WTC11 (cell line): Measurements from ENCODE around the gene RNPS1. TPM values are rescaled to one million over a fixed set of nuclear protein-coding genes. Genes with fewer than 3 reads are reported as not detected.
A peak's percentile ranks its signal among the peaks of the same experiment; 100 is the strongest.

Experiments used
- ATAC-seq: fragments of 200-7000 bp; cut with Tn5 transposase; 2 replicates; pipeline ENCODE4 v1.10.0; 2021; ENCODE audit warnings: mild to moderate bottlenecking, moderate library complexity
- CTCF ChIA-PET: fragments of 300-600 bp; sonication (Branson Sonifier 250); formaldehyde crosslinking; loops from one replicate; lab custom pipeline; 2021; ENCODE audit warnings: antibody characterized with exemption; lab: Charles Lee
- POLR2A ChIA-PET: fragments of 350-600 bp; sonication (Branson Sonifier 250); formaldehyde crosslinking; loops from one replicate; lab custom pipeline; 2021; ENCODE audit warnings: antibody characterized with exemption; lab: Charles Lee
- DNase-seq: peaks from one replicate; pipeline ENCODE4 v3.0.0; 2021; ENCODE audit warnings: low spot score
- H3K27ac Mint-ChIP-seq: 2 replicates; pipeline ENCODE4 v1.8.0; 2021; ENCODE audit warnings: mixed read lengths
- H3K27me3 Mint-ChIP-seq: 2 replicates; pipeline ENCODE4 v1.8.0; 2021; ENCODE audit warnings: low read depth, mild to moderate bottlenecking, moderate library complexity, mixed read lengths
- H3K36me3 Mint-ChIP-seq: 2 replicates; pipeline ENCODE4 v1.8.0; 2021; ENCODE audit warnings: mixed read lengths
- H3K4me1 Mint-ChIP-seq: 2 replicates; pipeline ENCODE4 v1.8.0; 2022; ENCODE audit warnings: mixed read lengths
- H3K4me3 Mint-ChIP-seq: 2 replicates; pipeline ENCODE4 v1.8.0; 2021; ENCODE audit warnings: mild to moderate bottlenecking, moderate library complexity, mixed read lengths
- H3K9me3 Mint-ChIP-seq: 2 replicates; pipeline ENCODE4 v1.8.0; 2021; ENCODE audit warnings: mixed read lengths
- ATF1 ChIP-seq: sonication (generic); formaldehyde crosslinking; IDR thresholded peaks from 2 replicates; pipeline ENCODE4 v1.8.1; 2023; ENCODE audit warnings: mild to moderate bottlenecking, moderate library complexity, missing genetic modification reagents
- FOXP1 ChIP-seq: sonication (generic); formaldehyde crosslinking; IDR thresholded peaks from 2 replicates; pipeline ENCODE4 v1.8.0; 2022; ENCODE audit warnings: missing genetic modification reagents, mild to moderate bottlenecking, moderate library complexity, borderline replicate concordance
- GTF2I ChIP-seq: fragments of 250-450 bp; sonication (Bioruptor Pico); conservative IDR thresholded peaks from 2 replicates; pipeline ENCODE4 v1.4.0; 2021; ENCODE audit warnings: mild to moderate bottlenecking
- JAZF1 ChIP-seq: fragments of 250-450 bp; sonication (Bioruptor Pico); IDR thresholded peaks from 2 replicates; pipeline ENCODE4 v1.9.0; 2021; ENCODE audit warnings: moderate library complexity, mild to moderate bottlenecking, inconsistent platforms
- NFE2L1 ChIP-seq: sonication (generic); formaldehyde crosslinking; IDR thresholded peaks from 2 replicates; pipeline ENCODE4 v1.8.1; 2023; ENCODE audit warnings: missing genetic modification reagents
- RORB ChIP-seq: fragments of 250-450 bp; sonication (Bioruptor Pico); IDR thresholded peaks from 2 replicates; pipeline ENCODE4 v1.9.0; 2021; ENCODE audit warnings: mild to moderate bottlenecking
- SMAD4 ChIP-seq: sonication (generic); formaldehyde crosslinking; IDR thresholded peaks from 2 replicates; pipeline ENCODE4 v1.8.0; 2022; ENCODE audit warnings: mild to moderate bottlenecking, missing genetic modification reagents
- TEAD1 ChIP-seq: sonication (generic); formaldehyde crosslinking; IDR thresholded peaks from 2 replicates; pipeline ENCODE4 v1.8.0; 2022; ENCODE audit warnings: mild to moderate bottlenecking, missing genetic modification reagents
- ZNF219 ChIP-seq: sonication (generic); formaldehyde crosslinking; IDR thresholded peaks from 2 replicates; pipeline ENCODE4 v1.8.0; 2023; ENCODE audit warnings: missing genetic modification reagents, mild to moderate bottlenecking, borderline replicate concordance
- ZNF671 ChIP-seq: fragments of 250-450 bp; sonication (Bioruptor Pico); IDR thresholded peaks from 2 replicates; pipeline ENCODE4 v1.8.0; 2021; ENCODE audit warnings: mild to moderate bottlenecking
- total RNA-seq: library from RNA; stranded (reverse); gene quantifications from 3 replicates; pipeline ENCODE4 v1.2.3, GENCODE V29; 2021
- TF ChIP-seq, protein P1 (sequence below): fragments of 250-450 bp; sonication (Bioruptor Pico); IDR thresholded peaks from 2 replicates; pipeline ENCODE4 v1.9.0; 2021; ENCODE audit warnings: mild to moderate bottlenecking
- TF ChIP-seq, protein P2 (sequence below): sonication (generic); formaldehyde crosslinking; IDR thresholded peaks from 2 replicates; pipeline ENCODE4 v1.8.0; 2023; ENCODE audit warnings: missing genetic modification reagents, mild to moderate bottlenecking, borderline replicate concordance
- TF ChIP-seq, protein P3 (sequence below): sonication (generic); formaldehyde crosslinking; IDR thresholded peaks from 2 replicates; pipeline ENCODE4 v1.8.1; 2022; ENCODE audit warnings: mild to moderate bottlenecking, moderate library complexity, missing genetic modification reagents

RNPS1 gene
- total RNA-seq, 1 experiment from 2014 or later, result 331 TPM

- CTCF ChIA-PET, result interaction anchor here (0.6 to 3.9 kb wide), 12 partner anchors 8 to 223 kb away, joined by 3 to 18 read pairs (median 4); partner anchors contain the start of genes ABCA3 and DNASE1L2
These were observed 10.3 kb upstream of the RNPS1 start for GRCh38 chr16:2278272-2278608.

DNA sequence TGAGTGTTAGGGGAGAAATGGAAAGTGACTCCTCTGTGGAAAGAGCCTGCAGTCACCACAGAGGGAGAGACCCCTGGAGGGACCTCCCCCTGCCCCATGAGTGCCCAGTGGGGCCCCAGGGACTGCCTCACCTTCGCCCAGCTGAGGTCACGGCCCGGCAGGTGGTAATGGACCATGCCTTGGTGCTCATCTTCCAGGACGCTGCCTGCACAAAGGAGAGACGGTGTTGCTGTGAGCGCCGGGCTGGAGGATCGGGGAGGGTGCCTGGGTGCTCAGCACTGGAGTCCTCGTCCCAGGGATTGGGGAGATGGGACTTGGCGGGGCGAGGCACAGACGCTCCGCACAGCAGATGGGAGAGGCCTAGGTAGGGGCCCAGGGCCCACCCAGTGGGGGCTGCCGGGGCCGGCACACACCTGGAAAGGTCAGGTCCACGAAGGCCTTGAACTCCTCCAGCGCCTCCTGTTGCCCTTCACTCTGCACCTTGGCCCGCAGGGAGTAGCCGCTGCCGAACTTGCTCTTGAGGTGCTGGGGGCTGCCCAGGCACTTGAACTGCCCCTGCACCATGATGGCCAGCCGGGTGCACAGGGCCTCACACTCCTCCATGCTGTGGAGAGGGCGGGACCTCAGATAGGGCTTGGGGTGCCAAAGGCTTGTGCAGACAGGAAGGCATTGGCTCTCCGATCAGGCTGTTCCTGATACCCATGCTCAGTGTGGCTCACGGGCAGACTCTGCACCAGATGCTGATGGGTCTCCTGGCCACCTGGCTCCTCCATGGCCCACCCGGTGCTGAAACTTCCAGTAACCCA lies 9.7 kb upstream of the RNPS1 start:
- CTCF ChIA-PET, result interaction anchor here (0.7 to 3.9 kb wide), 8 partner anchors 9 to 224 kb away, joined by 3 to 18 read pairs (median 4); no protein-coding TSS in a partner anchor
- TF ChIP-seq NFE2L1 (CRISPR knock-in tag), result no peak
- TF ChIP-seq TEAD1 (CRISPR knock-in tag), result no peak
- TF ChIP-seq GTF2I (CRISPR knock-in tag), result no peak
- TF ChIP-seq, protein P1, sequence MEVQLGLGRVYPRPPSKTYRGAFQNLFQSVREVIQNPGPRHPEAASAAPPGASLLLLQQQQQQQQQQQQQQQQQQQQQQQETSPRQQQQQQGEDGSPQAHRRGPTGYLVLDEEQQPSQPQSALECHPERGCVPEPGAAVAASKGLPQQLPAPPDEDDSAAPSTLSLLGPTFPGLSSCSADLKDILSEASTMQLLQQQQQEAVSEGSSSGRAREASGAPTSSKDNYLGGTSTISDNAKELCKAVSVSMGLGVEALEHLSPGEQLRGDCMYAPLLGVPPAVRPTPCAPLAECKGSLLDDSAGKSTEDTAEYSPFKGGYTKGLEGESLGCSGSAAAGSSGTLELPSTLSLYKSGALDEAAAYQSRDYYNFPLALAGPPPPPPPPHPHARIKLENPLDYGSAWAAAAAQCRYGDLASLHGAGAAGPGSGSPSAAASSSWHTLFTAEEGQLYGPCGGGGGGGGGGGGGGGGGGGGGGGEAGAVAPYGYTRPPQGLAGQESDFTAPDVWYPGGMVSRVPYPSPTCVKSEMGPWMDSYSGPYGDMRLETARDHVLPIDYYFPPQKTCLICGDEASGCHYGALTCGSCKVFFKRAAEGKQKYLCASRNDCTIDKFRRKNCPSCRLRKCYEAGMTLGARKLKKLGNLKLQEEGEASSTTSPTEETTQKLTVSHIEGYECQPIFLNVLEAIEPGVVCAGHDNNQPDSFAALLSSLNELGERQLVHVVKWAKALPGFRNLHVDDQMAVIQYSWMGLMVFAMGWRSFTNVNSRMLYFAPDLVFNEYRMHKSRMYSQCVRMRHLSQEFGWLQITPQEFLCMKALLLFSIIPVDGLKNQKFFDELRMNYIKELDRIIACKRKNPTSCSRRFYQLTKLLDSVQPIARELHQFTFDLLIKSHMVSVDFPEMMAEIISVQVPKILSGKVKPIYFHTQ (CRISPR knock-in tag), result no peak
- TF ChIP-seq SMAD4, result no peak
- no peak for TF ChIP-seq JAZF1 (CRISPR knock-in tag)
- no peak for TF ChIP-seq ATF1 (CRISPR knock-in tag)
- TF ChIP-seq, protein P2, sequence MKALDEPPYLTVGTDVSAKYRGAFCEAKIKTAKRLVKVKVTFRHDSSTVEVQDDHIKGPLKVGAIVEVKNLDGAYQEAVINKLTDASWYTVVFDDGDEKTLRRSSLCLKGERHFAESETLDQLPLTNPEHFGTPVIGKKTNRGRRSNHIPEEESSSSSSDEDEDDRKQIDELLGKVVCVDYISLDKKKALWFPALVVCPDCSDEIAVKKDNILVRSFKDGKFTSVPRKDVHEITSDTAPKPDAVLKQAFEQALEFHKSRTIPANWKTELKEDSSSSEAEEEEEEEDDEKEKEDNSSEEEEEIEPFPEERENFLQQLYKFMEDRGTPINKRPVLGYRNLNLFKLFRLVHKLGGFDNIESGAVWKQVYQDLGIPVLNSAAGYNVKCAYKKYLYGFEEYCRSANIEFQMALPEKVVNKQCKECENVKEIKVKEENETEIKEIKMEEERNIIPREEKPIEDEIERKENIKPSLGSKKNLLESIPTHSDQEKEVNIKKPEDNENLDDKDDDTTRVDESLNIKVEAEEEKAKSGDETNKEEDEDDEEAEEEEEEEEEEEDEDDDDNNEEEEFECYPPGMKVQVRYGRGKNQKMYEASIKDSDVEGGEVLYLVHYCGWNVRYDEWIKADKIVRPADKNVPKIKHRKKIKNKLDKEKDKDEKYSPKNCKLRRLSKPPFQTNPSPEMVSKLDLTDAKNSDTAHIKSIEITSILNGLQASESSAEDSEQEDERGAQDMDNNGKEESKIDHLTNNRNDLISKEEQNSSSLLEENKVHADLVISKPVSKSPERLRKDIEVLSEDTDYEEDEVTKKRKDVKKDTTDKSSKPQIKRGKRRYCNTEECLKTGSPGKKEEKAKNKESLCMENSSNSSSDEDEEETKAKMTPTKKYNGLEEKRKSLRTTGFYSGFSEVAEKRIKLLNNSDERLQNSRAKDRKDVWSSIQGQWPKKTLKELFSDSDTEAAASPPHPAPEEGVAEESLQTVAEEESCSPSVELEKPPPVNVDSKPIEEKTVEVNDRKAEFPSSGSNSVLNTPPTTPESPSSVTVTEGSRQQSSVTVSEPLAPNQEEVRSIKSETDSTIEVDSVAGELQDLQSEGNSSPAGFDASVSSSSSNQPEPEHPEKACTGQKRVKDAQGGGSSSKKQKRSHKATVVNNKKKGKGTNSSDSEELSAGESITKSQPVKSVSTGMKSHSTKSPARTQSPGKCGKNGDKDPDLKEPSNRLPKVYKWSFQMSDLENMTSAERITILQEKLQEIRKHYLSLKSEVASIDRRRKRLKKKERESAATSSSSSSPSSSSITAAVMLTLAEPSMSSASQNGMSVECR, result no peak
- TF ChIP-seq RORB (CRISPR knock-in tag), result no peak
- TF ChIP-seq, protein P3, sequence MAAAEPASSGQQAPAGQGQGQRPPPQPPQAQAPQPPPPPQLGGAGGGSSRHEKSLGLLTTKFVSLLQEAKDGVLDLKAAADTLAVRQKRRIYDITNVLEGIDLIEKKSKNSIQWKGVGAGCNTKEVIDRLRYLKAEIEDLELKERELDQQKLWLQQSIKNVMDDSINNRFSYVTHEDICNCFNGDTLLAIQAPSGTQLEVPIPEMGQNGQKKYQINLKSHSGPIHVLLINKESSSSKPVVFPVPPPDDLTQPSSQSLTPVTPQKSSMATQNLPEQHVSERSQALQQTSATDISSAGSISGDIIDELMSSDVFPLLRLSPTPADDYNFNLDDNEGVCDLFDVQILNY (CRISPR knock-in tag), result no peak
- no peak for TF ChIP-seq ZNF219 (CRISPR knock-in tag)
- ATAC-seq (no peak), DNase-seq (no peak)
- POLR2A ChIA-PET, result no interaction called here
- no peaks in the 10 kb centered on the region for H3K9me3 Mint-ChIP-seq
- no peaks in the 10 kb centered on the region for H3K36me3 Mint-ChIP-seq
- no peak overlapping the region for H3K4me3 Mint-ChIP-seq
- H3K27ac Mint-ChIP-seq, result 0 out of 2 replicates have a peak overlapping the region, but pooled peaks have one; percentile 32
- H3K27me3 Mint-ChIP-seq, result no peaks in the 10 kb centered on the region
- peaks cover 2% of the 10 kb centered on the region; the same call in 1 of the 2 replicates for H3K4me1 Mint-ChIP-seq

More at GRCh38 chr16:2278272-2278608, 10.3 kb upstream of the RNPS1 start:
- POLR2A ChIA-PET, result interaction anchor here (0.6 kb wide), 1 partner anchor 28 kb away, joined by 4 read pairs; no protein-coding TSS in a partner anchor
- Mint-ChIP-seq H3K9me3 (no peaks in the 10 kb centered on the region), H3K4me3 (no peak overlapping the region), H3K4me1 (peaks cover 2% of the 10 kb centered on the region; the same call in 1 of the 2 replicates), H3K36me3 (no peaks in the 10 kb centered on the region), H3K27ac (no peak overlapping the region), H3K27me3 (no peaks in the 10 kb centered on the region)
- ATAC-seq (peak; percentile 78), DNase-seq (peak; percentile 41)
- TF ChIP-seq ZNF671 (CRISPR knock-in tag) (no peak), FOXP1 (no peak)
